ENCODE data around the gene GCSAM. TPM values are rescaled to one million over a fixed set of nuclear protein-coding genes. Genes with fewer than 3 reads are reported as not detected.

The GCSAM gene
- total and polyA plus RNA-seq, 2 experiments from 2014 or later = 0.66 TPM; not detected in 1

- no peak for TF ChIP-seq EZH2phosphoT487 (IDR thresholded peaks at IDR 0.05; ENCODE audit: low read depth, severe bottlenecking, unreplicated experiment)
- TF ChIP-seq EZH2 (IDR thresholded peaks at IDR 0.05; ENCODE audit: borderline replicate concordance) = no peak
- Histone ChIP-seq H3K9me3 (ENCODE audit: low read depth) (no peaks in the 10 kb centered on the region), H3K27me3 (no peaks in the 10 kb centered on the region), H3K79me2 (no peaks in the 10 kb centered on the region), H3K9me2 (replicated peaks; ENCODE audit: insufficient read depth) (no peaks in the 10 kb centered on the region), H3K4me2 (no peak overlapping the region), H3K4me1 (ENCODE audit: insufficient read depth) (no peaks in the 10 kb centered on the region), H2AFZ (no peak overlapping the region), H3K36me3 (replicated peaks; ENCODE audit: insufficient read depth, low read depth) (no peaks in the 10 kb centered on the region), H3K27ac (no peak overlapping the region), H3K4me3 (no peak overlapping the region), H4K20me1 (ENCODE audit: insufficient read depth, poor library complexity, severe bottlenecking) (no peaks in the 10 kb centered on the region)
- DNase-seq (ENCODE audit: low spot score) = no peak
- WGBS (ENCODE audit: low lambda C conversion rate, missing lambda C conversion rate) = 85% methylated on average over 6 of the region's 6 CpGs
Measured at GRCh38 chr3:112115161-112115739, 17.8 kb downstream of the GCSAM start.

DNA sequence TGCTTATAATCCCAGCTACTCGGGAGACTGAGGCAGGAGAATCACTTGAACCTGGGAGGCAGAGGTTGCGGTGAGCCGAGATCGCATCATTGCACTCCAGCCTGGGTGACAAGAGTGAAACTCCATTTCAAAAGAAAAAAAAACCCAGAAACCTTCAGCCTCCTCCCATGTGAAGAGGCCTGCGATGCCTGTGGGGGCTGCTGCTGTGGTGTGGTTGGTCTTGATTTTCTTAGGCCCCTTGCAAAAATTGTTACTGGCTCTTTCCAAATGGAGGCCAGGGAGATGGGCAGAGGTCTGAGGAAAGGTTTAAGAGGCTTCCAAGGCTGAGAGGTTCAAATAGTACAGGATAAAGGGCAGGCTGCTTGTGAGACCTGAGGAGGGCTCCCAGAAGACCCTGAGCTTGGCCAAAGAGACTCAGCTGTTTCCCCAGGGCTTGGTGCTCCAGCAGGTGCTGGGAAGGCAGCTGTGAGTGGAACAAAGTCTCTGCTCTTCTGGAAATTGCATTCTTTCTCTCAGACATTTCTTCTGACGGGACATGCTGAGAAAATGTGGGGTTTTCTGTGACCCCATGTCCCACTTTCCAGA, 18.4 kb downstream of the GCSAM start:
- Histone ChIP-seq H4K20me1 (ENCODE audit: insufficient read depth, poor library complexity, severe bottlenecking) (no peaks in the 10 kb centered on the region), H3K27ac (no peak overlapping the region), H3K79me2 (no peaks in the 10 kb centered on the region), H3K27me3 (no peaks in the 10 kb centered on the region), H2AFZ (no peak overlapping the region), H3K4me1 (ENCODE audit: insufficient read depth) (peaks cover 3% of the 10 kb centered on the region), H3K4me2 (no peak overlapping the region), H3K4me3 (no peak overlapping the region), H3K9me2 (replicated peaks; ENCODE audit: insufficient read depth) (no peaks in the 10 kb centered on the region), H3K36me3 (replicated peaks; ENCODE audit: insufficient read depth, low read depth) (no peaks in the 10 kb centered on the region), H3K9me3 (ENCODE audit: low read depth) (no peaks in the 10 kb centered on the region)
- WGBS (ENCODE audit: low lambda C conversion rate, missing lambda C conversion rate) = over 99% methylated on average over 6 of the region's 6 CpGs
- DNase-seq (ENCODE audit: low spot score) = no peak
- no peak for TF ChIP-seq EZH2phosphoT487 (IDR thresholded peaks at IDR 0.05; ENCODE audit: low read depth, severe bottlenecking, unreplicated experiment)
- TF ChIP-seq CTCF (IDR thresholded peaks at IDR 0.05; ENCODE audit: poor library complexity) = no peak
- TF ChIP-seq EZH2 (IDR thresholded peaks at IDR 0.05; ENCODE audit: borderline replicate concordance) = no peak

DNA sequence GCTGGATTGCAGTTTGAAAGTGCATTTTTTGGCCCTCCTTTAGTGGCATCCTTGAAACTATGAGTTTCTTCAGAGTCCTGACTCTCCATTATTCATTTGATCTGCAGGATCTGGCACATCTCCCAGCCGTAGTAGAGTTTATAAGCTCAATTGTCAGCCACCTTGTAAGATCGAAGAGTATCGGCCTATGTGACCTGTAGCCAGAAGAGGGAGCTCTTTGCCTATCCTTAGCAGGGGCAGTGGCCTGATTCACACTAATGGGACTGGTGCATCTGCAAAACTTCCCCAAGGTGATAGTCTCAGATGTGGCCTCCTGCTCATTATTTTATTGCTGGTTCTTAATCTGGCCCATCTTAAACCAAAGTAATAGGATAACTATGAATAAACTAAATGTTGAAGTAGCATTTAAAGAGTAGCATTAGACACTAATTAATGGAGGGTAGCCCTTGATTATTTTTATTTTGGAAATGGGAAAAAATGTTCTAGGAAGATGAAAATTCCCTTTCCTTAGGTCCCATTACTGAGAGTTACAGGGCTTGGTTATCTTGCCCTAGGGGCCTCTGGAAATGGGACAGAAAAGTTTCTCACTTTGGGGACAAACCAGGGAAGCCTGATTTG, 21.2 kb downstream of the GCSAM start:
- no peaks in the 10 kb centered on the region for H3K9me2 ChIP-seq (replicated peaks; ENCODE audit: insufficient read depth)
- no peaks in the 10 kb centered on the region for H3K36me3 ChIP-seq (replicated peaks; ENCODE audit: insufficient read depth, low read depth)
- peak; percentile 81 for DNase-seq (ENCODE audit: low spot score)
- H3K79me2 ChIP-seq = no peaks in the 10 kb centered on the region
- no peaks in the 10 kb centered on the region for H3K9me3 ChIP-seq (ENCODE audit: low read depth)
- no peak overlapping the region for H3K4me3 ChIP-seq
- H3K4me2 ChIP-seq = no peak overlapping the region
- WGBS (ENCODE audit: low lambda C conversion rate, missing lambda C conversion rate) = 24% methylated on average over 3 of the region's 3 CpGs
- no peak overlapping the region for H3K27ac ChIP-seq
- H3K4me1 ChIP-seq (ENCODE audit: insufficient read depth) = peaks cover 5% of the 10 kb centered on the region
- H2AFZ ChIP-seq = no peak overlapping the region
- H4K20me1 ChIP-seq (ENCODE audit: insufficient read depth, poor library complexity, severe bottlenecking) = no peaks in the 10 kb centered on the region
- no peak for TF ChIP-seq EZH2 (IDR thresholded peaks at IDR 0.05; ENCODE audit: borderline replicate concordance)
- peak; percentile 67 for TF ChIP-seq CTCF (IDR thresholded peaks at IDR 0.05; ENCODE audit: poor library complexity)
- TF ChIP-seq EZH2phosphoT487 (IDR thresholded peaks at IDR 0.05; ENCODE audit: low read depth, severe bottlenecking, unreplicated experiment) = no peak
- no peaks in the 10 kb centered on the region for H3K27me3 ChIP-seq

DNA sequence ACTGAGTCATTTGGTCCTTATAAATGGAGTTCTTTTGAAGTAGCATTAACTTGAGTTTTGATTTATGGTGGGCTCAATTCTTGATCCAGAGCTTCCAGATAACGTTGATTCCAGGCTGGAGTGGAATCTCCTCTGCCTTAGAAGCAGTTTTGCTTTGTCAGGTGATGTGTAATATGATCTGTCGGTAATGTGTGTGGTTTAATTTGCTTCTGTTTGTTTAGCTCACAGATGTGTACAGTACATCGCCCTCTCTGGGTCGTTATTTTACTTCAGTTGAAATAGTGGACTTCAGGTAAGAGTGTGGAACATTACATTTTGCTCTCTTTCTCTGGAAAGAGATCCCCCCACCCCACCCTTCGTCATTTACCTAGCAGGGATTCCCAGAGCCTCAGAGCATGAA, 23.7 kb downstream of the GCSAM start:
- Histone ChIP-seq H3K4me3 (no peak overlapping the region), H4K20me1 (ENCODE audit: insufficient read depth, poor library complexity, severe bottlenecking) (no peaks in the 10 kb centered on the region), H3K4me1 (ENCODE audit: insufficient read depth) (peaks cover 5% of the 10 kb centered on the region), H3K4me2 (no peak overlapping the region), H3K79me2 (no peaks in the 10 kb centered on the region), H3K27me3 (no peaks in the 10 kb centered on the region), H3K9me2 (replicated peaks; ENCODE audit: insufficient read depth) (no peaks in the 10 kb centered on the region), H2AFZ (no peak overlapping the region), H3K27ac (peak overlapping the region; percentile 41), H3K36me3 (replicated peaks; ENCODE audit: insufficient read depth, low read depth) (no peaks in the 10 kb centered on the region), H3K9me3 (ENCODE audit: low read depth) (no peaks in the 10 kb centered on the region)
- TF ChIP-seq EZH2 (IDR thresholded peaks at IDR 0.05; ENCODE audit: borderline replicate concordance) = no peak
- DNase-seq (ENCODE audit: low spot score) = no peak
- WGBS (ENCODE audit: low lambda C conversion rate, missing lambda C conversion rate) = 35% methylated on average over 5 of the region's 5 CpGs

Data from hepatocyte (in vitro differentiated cells).